ENCODE results near the gene RPP40.

The RPP40 gene

DNA sequence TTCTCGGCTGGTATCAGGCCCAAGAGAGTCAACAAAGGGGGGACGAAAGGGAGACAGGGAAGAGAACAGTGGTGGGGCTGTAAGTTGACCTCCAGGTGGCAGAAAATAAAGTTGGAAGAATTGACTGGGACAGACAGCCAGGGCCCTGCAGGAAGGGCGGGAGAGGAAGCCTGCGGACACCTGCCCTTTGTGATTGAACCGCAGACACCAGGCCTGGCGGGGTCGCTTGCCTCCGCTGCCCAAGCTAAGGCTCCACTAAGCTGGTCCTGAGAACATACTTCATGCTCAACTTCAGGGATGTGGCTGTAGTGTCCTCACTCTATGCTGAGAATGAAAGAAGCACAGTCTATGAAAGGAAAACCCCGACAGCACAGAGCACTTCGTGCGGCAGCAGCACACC is 53.8 kb downstream of the RPP40 start:
- peaks cover 50% of the 10 kb centered on the region for H3K36me3 ChIP-seq

DNA sequence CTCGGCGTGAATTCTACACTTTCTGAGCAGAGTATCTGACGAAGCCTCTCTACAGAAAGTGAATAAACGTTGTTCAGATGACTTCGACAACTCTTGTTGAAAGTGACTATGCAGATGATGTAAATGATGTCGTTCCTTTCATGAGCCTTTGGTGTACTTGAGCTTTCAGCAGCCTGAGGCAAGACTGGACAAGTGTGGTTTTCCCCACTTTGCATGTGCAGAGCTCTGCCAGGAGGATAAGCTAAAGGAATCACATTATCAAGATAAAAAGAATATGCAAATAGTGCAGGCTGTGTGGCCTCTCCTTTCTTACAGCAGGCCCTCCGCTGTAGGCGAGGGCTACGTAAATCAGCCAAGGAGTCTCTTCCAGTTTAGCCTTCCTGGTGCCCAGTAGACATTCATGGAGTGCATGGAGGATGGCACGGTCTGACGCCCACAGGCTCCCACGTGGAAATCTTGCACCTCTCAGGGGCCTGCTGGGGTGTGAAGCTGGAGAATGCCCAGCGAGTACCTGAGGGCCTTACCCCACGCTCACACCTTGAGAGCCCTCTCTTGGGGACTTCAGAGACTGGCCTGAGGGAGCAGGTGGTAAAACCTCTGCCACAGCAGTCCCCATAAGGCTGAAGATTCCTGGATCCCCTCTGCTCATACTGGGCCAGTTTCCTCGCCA is 54.9 kb downstream of the RPP40 start:
- Histone ChIP-seq H3K36me3 (peaks cover 51% of the 10 kb centered on the region), H3K9me3 (ENCODE audit: severe bottlenecking) (no peaks in the 10 kb centered on the region), H3K27me3 (ENCODE audit: insufficient read depth, low read depth, severe bottlenecking) (no peaks in the 10 kb centered on the region), H3K27ac (no peak overlapping the region), H3K4me3 (ENCODE audit: low read depth, low read length) (no peak overlapping the region)
- DNase-seq: no peak
- TF ChIP-seq, protein P1, sequence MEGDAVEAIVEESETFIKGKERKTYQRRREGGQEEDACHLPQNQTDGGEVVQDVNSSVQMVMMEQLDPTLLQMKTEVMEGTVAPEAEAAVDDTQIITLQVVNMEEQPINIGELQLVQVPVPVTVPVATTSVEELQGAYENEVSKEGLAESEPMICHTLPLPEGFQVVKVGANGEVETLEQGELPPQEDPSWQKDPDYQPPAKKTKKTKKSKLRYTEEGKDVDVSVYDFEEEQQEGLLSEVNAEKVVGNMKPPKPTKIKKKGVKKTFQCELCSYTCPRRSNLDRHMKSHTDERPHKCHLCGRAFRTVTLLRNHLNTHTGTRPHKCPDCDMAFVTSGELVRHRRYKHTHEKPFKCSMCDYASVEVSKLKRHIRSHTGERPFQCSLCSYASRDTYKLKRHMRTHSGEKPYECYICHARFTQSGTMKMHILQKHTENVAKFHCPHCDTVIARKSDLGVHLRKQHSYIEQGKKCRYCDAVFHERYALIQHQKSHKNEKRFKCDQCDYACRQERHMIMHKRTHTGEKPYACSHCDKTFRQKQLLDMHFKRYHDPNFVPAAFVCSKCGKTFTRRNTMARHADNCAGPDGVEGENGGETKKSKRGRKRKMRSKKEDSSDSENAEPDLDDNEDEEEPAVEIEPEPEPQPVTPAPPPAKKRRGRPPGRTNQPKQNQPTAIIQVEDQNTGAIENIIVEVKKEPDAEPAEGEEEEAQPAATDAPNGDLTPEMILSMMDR (IDR thresholded peaks at IDR 0.05; ENCODE audit: low read depth, low read length): no peak

More for the DNA sequence above, 53.8 kb downstream of the RPP40 start:
- TF ChIP-seq, protein P1 (IDR thresholded peaks at IDR 0.05; ENCODE audit: low read depth, low read length): no peak
- Histone ChIP-seq H3K4me3 (ENCODE audit: low read depth, low read length) (no peak overlapping the region), H3K9me3 (ENCODE audit: severe bottlenecking) (no peaks in the 10 kb centered on the region), H3K27ac (no peak overlapping the region), H3K27me3 (ENCODE audit: insufficient read depth, low read depth, severe bottlenecking) (no peaks in the 10 kb centered on the region)
- DNase-seq: no peak

DNA sequence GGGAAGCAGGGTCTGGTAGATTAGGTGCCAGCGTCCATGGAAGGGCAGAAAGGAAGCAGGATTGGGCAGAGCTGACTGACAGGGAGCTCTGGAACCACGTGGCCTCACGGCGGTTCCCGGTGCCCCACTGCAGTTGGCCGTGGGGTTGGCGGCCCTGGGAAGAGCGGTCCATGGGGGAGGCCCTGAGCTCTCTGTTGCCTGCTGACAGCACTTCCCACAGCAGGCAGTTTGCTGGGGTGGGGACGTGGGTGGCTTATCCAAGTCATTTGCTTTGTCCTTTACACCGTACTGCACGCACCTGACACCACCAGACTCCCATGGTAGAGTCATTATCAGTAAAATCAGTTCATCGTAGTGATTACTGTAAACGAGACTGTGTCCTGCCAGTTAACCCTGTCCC is 56.1 kb downstream of the RPP40 start:
- no peak for DNase-seq
- Histone ChIP-seq H3K27me3 (ENCODE audit: insufficient read depth, low read depth, severe bottlenecking) (no peaks in the 10 kb centered on the region), H3K4me3 (ENCODE audit: low read depth, low read length) (no peak overlapping the region), H3K36me3 (peaks cover 47% of the 10 kb centered on the region), H3K9me3 (ENCODE audit: severe bottlenecking) (no peaks in the 10 kb centered on the region), H3K27ac (no peak overlapping the region)
- TF ChIP-seq, protein P1 (IDR thresholded peaks at IDR 0.05; ENCODE audit: low read depth, low read length): no peak

DNA sequence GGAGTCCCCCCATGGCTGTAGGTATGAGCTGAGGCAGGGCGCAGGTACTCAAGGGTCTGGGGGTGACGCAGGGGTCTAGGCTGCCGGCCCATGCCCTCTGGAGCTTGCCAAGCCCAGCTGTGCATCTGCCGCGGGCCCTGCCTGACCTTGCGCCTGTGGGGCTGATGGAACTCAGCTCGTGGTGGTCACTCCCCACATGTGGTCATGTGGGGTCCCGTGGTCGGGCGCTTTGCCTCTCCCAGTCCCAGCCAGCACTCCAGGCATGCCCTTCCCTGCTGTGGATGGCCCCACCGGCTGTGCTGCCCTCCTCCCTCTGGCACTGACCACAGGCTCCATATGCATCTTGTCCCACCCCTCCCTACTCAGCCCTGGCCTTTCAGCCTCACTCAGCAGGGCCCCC is 57.3 kb downstream of the RPP40 start:
- DNase-seq: no peak
- Histone ChIP-seq H3K36me3 (peaks cover 39% of the 10 kb centered on the region), H3K27me3 (ENCODE audit: insufficient read depth, low read depth, severe bottlenecking) (no peaks in the 10 kb centered on the region), H3K4me3 (ENCODE audit: low read depth, low read length) (no peak overlapping the region), H3K9me3 (ENCODE audit: severe bottlenecking) (no peaks in the 10 kb centered on the region), H3K27ac (no peak overlapping the region)
- TF ChIP-seq, protein P1 (IDR thresholded peaks at IDR 0.05; ENCODE audit: low read depth, low read length): no peak

Measured in WERI-Rb-1 (cell line).